G401 (cell line): ENCODE measurements around the gene METAP1. TPM values are rescaled to one million over a fixed set of nuclear protein-coding genes. Genes with fewer than 3 reads are reported as not detected.
"Not testable (repeated sequence)": the region's sequence is repeated elsewhere in the genome, so short reads cannot be mapped to it uniquely, and the experiment has no call there.

ENCODE experiments used
- DNase-seq: peaks from one replicate; pipeline ENCODE4 v3.0.0-alpha.2; 2015; ENCODE audit warnings: low spot score
- in situ Hi-C: cut with HindIII; loops from 2 replicates; pipeline ENCODE4 v1.10.0; 2016; ENCODE audit warnings: low sequenced_read_pairs, mixed read lengths
- total RNA-seq: library from RNA; depleted of rRNA; stranded (reverse); fragments of >200 nt; shearing (Covaris generic); gene quantifications from 2 replicates; pipeline ENCODE4 v1.2.3, GENCODE V29; 2014

The METAP1 gene
- total RNA-seq, 1 experiment from 2014 or later = 48.9 TPM

DNA sequence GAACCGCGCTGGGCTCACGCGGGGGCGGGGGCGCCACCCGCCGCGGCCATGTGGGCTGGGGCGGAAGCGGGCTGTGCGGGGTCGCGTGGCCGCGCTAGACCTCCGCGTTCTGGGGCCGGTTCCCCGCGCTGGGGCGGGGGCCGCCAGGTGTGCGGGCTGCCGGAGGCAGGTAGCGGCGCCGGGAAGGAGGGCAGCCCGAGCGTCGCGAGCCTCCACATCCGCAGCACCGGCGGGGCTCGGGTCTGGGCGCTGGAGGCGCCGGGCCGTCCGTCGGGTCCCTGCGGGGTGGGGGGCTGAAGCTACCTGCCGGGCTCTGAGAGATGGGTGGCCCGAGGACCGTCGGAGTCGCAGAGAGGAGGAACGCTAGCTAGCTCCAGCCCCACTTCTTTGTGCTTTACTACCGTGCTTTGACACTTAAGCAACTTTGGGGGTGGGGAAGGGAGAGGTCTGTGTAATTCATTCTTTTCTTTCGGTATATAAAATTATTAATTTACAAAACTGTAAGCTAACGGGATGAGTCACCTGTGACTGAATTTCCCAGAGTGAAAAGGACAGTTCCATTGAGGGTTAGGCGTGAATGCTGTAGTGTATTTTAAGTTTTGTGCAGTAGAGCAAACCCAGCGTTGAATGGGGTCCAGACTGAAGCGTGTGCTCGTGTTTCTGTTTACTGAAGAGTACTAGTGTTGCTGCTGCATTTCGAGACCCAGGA, 689 bp downstream of the METAP1 start:
- in situ Hi-C loops = no loop called here
- peak; percentile 44 for DNase-seq

- no peak for DNase-seq
- in situ Hi-C loops = no loop called here
Measured at GRCh38 chr4:98996765-98997068, 1.2 kb downstream of the METAP1 start.

- DNase-seq = peak; percentile 8
- in situ Hi-C loops = no loop called here
Measured at GRCh38 chr4:98997166-98997565, 1.6 kb downstream of the METAP1 start.

DNA sequence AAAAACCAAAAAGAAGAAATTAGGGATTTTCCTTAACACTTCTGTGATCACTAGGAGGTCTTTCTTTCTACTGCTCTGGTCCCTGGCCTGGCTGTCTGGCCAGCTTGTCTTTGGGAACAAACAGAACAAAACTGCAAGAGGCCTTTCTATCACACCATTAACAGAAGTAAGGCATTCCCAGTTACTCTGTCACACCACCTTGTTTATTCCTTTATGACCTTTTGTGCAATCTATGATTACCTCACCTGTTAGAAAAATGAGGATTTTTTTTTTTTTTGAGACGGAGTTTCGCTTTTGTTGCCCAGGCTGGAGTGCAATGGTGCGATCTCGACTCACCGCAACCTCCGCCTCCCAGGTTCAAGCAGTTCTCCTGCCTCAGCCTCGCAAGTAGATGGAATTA, 3.0 kb downstream of the METAP1 start:
- no peak for DNase-seq
- in situ Hi-C loops = no loop called here

DNA sequence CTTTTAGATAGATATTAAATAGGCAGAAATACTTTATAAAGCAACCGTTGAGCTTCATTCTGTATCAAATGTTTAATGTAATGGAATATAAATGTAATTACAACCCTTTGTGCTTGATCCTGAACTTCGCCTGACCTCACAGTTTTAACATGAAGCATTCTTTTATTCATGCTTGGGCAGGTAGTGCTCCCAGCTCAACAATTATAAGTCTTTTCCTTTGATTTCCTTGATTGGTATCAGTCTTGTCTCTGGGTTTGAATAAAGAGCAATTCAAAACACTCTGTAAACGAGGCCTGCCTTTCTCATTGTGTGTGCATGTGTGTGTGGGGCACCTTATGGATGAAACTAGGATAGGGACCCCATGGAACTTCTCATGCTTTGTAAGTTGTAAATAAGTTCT, 6.8 kb downstream of the METAP1 start:
- DNase-seq = no peak
- in situ Hi-C loops = no loop called here

GRCh38 chr4:99008051-99008450, 12.5 kb downstream of the METAP1 start:
- in situ Hi-C loops = no loop called here
- no peak for DNase-seq

GRCh38 chr4:99011910-99012309, 16.4 kb downstream of the METAP1 start:
- in situ Hi-C loops = no loop called here

DNA sequence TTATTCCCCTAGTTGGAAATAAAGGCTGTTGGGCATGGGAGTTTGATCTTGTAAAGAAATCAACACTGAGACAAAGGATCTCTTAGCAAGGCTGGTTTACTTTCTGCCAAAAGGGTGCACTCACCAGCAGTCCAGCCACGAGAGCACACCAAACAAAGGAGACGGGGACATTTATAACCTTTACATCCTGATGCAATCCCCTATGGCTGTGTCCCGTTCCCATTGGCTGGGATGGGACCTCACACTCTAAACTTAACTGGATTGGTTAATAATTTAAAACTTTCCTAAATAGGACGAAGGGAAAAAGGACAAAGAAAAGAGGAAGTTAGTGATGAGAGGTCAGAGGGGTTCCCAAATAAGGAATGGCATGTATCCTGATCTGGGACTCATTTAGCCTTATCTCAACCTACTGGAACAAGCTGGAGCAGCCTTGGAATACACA, 17.9 kb downstream of the METAP1 start:
- in situ Hi-C loops = no loop called here
- no peak for DNase-seq

More at GRCh38 chr4:99011910-99012309, 16.4 kb downstream of the METAP1 start:
- no peak for DNase-seq

- no peak for DNase-seq
- in situ Hi-C loops = no loop called here
Measured at GRCh38 chr4:99013884-99014523, 18.5 kb downstream of the METAP1 start.

DNA sequence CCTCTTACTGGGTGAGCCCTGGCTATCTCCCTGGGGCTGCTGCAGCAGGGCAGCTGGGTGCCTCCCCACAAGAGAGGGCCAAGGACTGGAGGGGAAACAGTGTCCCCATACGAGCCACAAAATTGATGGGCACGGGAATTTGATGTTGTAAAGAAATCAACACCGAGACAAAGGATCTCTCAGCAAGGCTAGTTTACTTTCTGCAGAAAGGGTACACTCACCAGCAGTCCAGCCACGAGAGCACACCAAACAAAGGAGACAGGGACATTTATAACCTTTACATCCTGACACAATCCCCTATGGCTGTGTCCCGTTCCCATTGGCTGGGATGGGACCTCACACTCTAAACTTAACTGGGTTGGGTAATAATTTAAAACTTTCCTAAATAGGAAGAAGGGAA, 25.9 kb downstream of the METAP1 start:
- in situ Hi-C loops = no loop called here
- DNase-seq = no peak

DNA sequence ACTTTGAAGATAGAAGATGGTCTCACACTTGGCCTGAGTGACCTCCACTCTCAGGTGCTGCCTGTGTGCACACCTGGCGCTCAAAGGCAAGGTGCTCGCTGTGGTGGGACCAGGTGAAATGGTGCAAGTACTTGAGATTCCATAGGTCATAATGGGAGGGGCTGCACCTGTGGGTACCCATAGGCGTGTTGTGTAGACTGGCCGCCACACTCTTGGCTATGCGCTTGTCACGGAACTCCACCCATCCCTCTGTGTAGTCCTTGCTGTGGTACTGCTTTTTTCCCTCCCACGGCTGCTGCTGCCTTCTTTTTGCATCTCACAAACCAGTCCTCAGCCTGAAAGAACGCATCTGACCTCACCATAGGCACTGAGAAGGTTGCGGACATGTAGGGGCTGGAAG, 27.0 kb downstream of the METAP1 start:
- no peak for DNase-seq
- in situ Hi-C loops = no loop called here

DNA sequence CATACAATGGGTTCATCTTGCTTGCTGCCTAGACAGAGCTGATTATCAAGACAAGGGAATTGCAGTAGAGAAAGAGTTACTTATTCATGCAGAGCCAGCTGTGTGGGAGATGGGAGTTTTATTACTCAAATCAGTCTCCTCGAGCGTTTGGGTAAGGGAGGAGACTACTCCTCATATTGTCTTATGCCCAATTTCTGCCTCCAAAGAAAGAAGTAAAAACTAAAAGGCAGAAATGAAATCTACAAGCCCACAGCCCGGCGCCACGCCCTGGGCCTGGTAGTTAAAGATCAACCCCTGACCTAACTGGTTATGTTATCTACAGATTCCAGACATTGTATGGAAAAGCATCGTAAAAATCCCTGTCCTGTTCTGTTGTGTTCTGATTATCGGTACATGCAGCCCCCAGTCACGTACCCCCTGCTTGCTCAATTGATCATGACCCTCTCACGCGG, 28.3 kb downstream of the METAP1 start:
- DNase-seq, in situ Hi-C loops: not testable (repeated sequence)

- peak; percentile 49 for DNase-seq
- in situ Hi-C loops = no loop called here
Measured at GRCh38 chr4:99024481-99025275, 29.2 kb downstream of the METAP1 start.

GRCh38 chr4:99025506-99025905, 30.0 kb downstream of the METAP1 start:
- no peak for DNase-seq
- in situ Hi-C loops = no loop called here

GRCh38 chr4:99027304-99027703, 31.8 kb downstream of the METAP1 start:
- DNase-seq = no peak
- in situ Hi-C loops = no loop called here

- DNase-seq = no peak
- in situ Hi-C loops = no loop called here
Measured at GRCh38 chr4:99028187-99028586, 32.7 kb downstream of the METAP1 start.

DNA sequence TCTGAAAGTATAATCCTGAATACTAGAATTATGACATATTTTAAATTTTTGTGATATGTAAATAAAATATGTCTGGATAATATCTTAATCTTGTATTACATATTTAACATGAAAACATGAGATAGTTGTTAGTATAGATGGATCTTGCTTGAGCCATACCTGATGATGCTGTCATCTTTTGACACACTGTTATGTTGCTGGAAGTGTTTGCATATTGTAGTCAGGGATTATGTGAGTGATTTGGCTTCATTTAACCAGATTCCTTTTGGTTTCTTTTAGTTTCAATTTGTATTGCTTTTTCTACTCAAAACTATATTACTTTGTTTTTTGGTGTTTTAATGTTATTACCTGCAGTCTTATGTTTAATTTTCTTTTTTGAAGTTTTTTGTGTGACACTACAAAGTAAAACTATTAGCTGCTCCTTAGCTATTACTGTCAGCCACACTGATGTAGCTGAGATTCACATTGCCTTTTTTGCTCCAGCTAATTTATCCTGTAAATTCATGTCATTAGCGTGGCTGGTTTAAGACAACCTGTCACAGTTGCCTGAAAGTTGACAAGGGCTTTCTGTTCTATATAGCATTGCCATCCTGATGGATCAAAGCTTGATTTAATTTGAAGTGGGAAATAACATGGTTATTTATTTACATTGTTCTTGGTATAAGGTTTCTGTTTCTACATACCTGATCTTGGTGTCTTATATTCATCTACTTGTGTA, 33.7 kb downstream of the METAP1 start:
- DNase-seq = no peak
- in situ Hi-C loops = no loop called here

- no peak for DNase-seq
- in situ Hi-C loops = no loop called here
Measured at GRCh38 chr4:99029852-99030251, 34.3 kb downstream of the METAP1 start.

GRCh38 chr4:99033956-99034355, 38.4 kb downstream of the METAP1 start:
- DNase-seq = no peak
- in situ Hi-C loops = no loop called here

GRCh38 chr4:99038213-99038612, 42.7 kb downstream of the METAP1 start:
- in situ Hi-C loops = no loop called here
- no peak for DNase-seq
